Muscle layer of duodenum (tissue), 2 donors: ENCODE results near the gene ABAT.
"Not testable (repeated sequence)": the region's sequence is repeated elsewhere in the genome, so short reads cannot be mapped to it uniquely, and the experiment has no call there.

Experiments used
- H3K27ac ChIP-seq: one replicate; pipeline ENCODE4 v1.7.0; 2013; ENCODE audit warnings: mild to moderate bottlenecking, low read length
- H3K27me3 ChIP-seq: one replicate; pipeline ENCODE4 v1.7.0; 2013; ENCODE audit warnings: low read depth, mild to moderate bottlenecking, control low read depth, low read length
- H3K36me3 ChIP-seq, 2 donors: one replicate each; pipeline ENCODE4 v1.7.0; 2013; ENCODE audit warnings: low read length in 2 of 2, control low read depth in 1 of 2, mild to moderate bottlenecking in 1 of 2; ENCODE audit not compliant: insufficient read depth in 2 of 2, control insufficient read depth in 1 of 2
- H3K4me1 ChIP-seq, 2 donors: one replicate each; pipeline ENCODE4 v1.7.0; 2013; ENCODE audit warnings: low read length in 2 of 2, mild to moderate bottlenecking in 2 of 2, control low read depth in 1 of 2, moderate library complexity in 1 of 2; ENCODE audit not compliant: insufficient read depth in 2 of 2, control insufficient read depth in 1 of 2
- H3K4me3 ChIP-seq, 2 donors: one replicate each; pipeline ENCODE4 v1.7.0; 2013; ENCODE audit warnings: low read length in 2 of 2, low read depth in 1 of 2, mild to moderate bottlenecking in 1 of 2
- H3K9me3 ChIP-seq, 2 donors: one replicate each; pipeline ENCODE4 v1.7.0; 2013; ENCODE audit warnings: low read length in 2 of 2, control low read depth in 1 of 2, mild to moderate bottlenecking in 1 of 2; ENCODE audit not compliant: control insufficient read depth in 1 of 2
- donor health status: healthy.

ABAT gene

DNA sequence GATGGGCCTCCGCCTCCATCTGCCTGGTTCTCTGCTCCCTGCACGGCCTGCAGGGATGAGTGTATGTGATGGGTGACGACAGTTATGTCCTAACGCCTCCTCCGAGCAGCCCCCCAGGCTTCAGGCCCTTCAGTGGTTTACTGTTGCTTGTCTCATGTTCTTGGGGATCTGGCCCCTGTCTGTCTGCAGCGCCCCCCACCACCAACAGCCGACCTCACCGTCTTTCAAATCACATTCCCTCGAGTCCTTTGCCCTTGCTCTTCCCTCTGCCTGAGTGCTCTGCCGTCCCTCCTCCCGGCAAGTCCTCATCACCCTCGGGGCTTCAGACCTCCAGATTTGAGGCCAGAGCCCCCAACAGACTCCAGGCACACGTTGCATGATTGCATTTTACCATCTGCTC lies 34.7 kb upstream of the ABAT start:
- no peaks in the 10 kb centered on the region for H3K4me1 ChIP-seq
- H3K9me3 ChIP-seq = no peaks in the 10 kb centered on the region
- H3K4me3 ChIP-seq = no peak overlapping the region
- H3K27me3 ChIP-seq = no peaks in the 10 kb centered on the region
- peaks cover 64 to 78% of the 10 kb centered on the region in 2 donors for H3K36me3 ChIP-seq
- H3K27ac ChIP-seq = no peak overlapping the region

DNA sequence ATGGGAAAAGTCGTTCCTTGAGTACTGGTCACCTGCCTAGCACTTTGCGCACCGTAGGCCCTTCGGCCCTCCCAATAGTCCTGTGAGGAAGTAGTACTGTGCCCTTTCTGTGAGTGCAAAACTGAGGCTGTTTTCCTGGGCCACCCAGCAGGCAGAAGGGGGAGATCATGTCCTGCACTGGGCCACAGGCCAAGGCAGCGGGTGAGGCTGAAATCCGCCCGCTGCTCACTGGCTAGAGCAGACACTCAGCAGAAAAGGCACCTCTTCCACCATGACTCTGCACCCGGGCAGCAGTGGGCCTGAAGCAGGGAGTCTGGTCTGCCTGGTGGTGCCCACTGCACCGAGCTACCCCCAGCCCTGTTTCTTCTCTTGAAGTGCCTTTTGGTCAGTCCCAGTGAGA lies 32.7 kb upstream of the ABAT start:
- peaks cover 60 to 83% of the 10 kb centered on the region in 2 donors for H3K36me3 ChIP-seq
- H3K4me3 ChIP-seq = no peak overlapping the region
- no peak overlapping the region for H3K27ac ChIP-seq
- no peaks in the 10 kb centered on the region for H3K4me1 ChIP-seq
- no peaks in the 10 kb centered on the region for H3K9me3 ChIP-seq
- no peaks in the 10 kb centered on the region for H3K27me3 ChIP-seq

GRCh38 chr16:8642146-8642545 lies 32.3 kb upstream of the ABAT start:
- H3K4me3 ChIP-seq = no peak overlapping the region
- no peaks in the 10 kb centered on the region for H3K9me3 ChIP-seq
- no peaks in the 10 kb centered on the region for H3K27me3 ChIP-seq
- H3K27ac ChIP-seq = no peak overlapping the region
- H3K4me1 ChIP-seq = no peaks in the 10 kb centered on the region
- peaks cover 60 to 83% of the 10 kb centered on the region in 2 donors for H3K36me3 ChIP-seq

GRCh38 chr16:8644211-8645140 lies 29.9 kb upstream of the ABAT start:
- Histone ChIP-seq H3K4me1 (no peaks in the 10 kb centered on the region), H3K4me3 (no peak overlapping the region), H3K9me3 (no peaks in the 10 kb centered on the region), H3K27me3 (no peaks in the 10 kb centered on the region), H3K27ac (no peak overlapping the region), H3K36me3 (peaks cover 55 to 73% of the 10 kb centered on the region in 2 donors)

- H3K27ac ChIP-seq = no peak overlapping the region
- H3K4me3 ChIP-seq = no peak overlapping the region
- H3K9me3 ChIP-seq = no peaks in the 10 kb centered on the region
- peaks cover 50 to 67% of the 10 kb centered on the region in 2 donors for H3K36me3 ChIP-seq
- no peaks in the 10 kb centered on the region for H3K27me3 ChIP-seq
- no peaks in the 10 kb centered on the region for H3K4me1 ChIP-seq
These were observed 29.3 kb upstream of the ABAT start for GRCh38 chr16:8645141-8645521.

DNA sequence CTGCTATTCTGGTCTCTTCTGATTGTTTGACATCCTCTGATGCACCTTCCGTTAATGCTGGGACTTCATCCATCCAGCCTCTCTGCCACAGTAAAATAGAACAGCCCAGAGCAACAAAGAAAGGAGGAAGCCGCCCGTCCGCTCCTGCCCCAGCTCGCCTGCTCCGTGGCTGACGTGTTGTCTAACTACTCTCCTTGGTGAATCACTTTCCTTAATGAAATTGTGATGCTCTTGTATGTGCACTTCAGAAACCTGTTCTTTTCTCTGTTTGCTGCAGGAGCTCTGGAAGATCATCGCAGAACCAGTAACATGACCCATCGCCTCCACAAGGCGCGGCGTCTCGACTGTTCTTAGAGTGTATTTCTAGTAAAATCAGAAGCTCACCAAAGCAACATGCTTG lies 28.6 kb upstream of the ABAT start:
- peaks cover 48 to 67% of the 10 kb centered on the region in 2 donors for H3K36me3 ChIP-seq
- no peak overlapping the region for H3K4me3 ChIP-seq
- no peaks in the 10 kb centered on the region for H3K4me1 ChIP-seq
- no peaks in the 10 kb centered on the region for H3K27me3 ChIP-seq
- H3K9me3 ChIP-seq = no peaks in the 10 kb centered on the region
- no peak overlapping the region for H3K27ac ChIP-seq

- no peaks in the 10 kb centered on the region for H3K4me1 ChIP-seq
- peaks cover 43 to 63% of the 10 kb centered on the region in 2 donors for H3K36me3 ChIP-seq
- H3K4me3 ChIP-seq = no peak overlapping the region
- H3K27ac ChIP-seq = no peak overlapping the region
- H3K27me3 ChIP-seq = no peaks in the 10 kb centered on the region
- H3K9me3 ChIP-seq = no peaks in the 10 kb centered on the region
These were observed 27.9 kb upstream of the ABAT start for GRCh38 chr16:8646326-8647053.

DNA sequence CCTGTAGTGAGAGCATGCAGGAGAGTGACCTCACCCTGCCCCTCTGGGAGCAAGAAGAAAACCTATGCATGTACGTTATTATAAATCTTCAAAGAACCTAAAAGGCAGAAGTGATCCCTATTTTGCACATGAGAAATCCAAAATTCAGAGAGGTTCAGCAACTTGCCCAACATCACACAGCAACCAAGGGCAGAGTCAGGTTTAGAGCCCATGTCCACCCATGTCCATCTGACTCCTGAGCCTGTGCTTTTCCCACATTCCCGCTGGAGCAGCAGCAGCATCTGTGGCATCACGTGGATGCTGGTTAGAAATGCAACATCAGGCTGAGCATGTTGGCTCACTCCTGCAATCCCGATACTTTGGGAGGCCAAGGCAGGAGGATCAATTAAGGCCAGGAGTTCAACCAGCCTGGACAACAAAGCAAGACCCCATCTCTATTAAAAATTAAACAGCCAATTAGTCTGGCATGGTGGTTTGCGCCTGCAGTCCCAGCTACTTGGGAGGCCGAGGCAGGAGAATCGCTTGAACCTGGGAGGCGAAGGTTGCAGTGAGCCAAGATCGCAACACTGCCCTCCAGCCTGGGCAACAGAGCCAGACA lies 26.6 kb upstream of the ABAT start:
- H3K27ac ChIP-seq = no peak overlapping the region
- no peak overlapping the region for H3K4me3 ChIP-seq
- peaks cover 30 to 50% of the 10 kb centered on the region in 2 donors for H3K36me3 ChIP-seq
- no peaks in the 10 kb centered on the region for H3K4me1 ChIP-seq
- no peaks in the 10 kb centered on the region for H3K27me3 ChIP-seq
- no peaks in the 10 kb centered on the region for H3K9me3 ChIP-seq

- no peak overlapping the region for H3K4me3 ChIP-seq
- H3K4me1 ChIP-seq = no peaks in the 10 kb centered on the region
- no peak overlapping the region for H3K27ac ChIP-seq
- no peaks in the 10 kb centered on the region for H3K27me3 ChIP-seq
- H3K9me3 ChIP-seq = no peaks in the 10 kb centered on the region
- H3K36me3 ChIP-seq = peaks cover 24 to 42% of the 10 kb centered on the region in 2 donors
These were observed 25.5 kb upstream of the ABAT start for GRCh38 chr16:8648877-8649276.

- H3K9me3 ChIP-seq = no peaks in the 10 kb centered on the region
- H3K27ac ChIP-seq = no peak overlapping the region
- no peak overlapping the region for H3K4me3 ChIP-seq
- no peaks in the 10 kb centered on the region for H3K27me3 ChIP-seq
- peaks cover 24 to 31% of the 10 kb centered on the region in 2 donors for H3K36me3 ChIP-seq
- H3K4me1 ChIP-seq = no peaks in the 10 kb centered on the region
These were observed 24.4 kb upstream of the ABAT start for GRCh38 chr16:8649829-8650554.

DNA sequence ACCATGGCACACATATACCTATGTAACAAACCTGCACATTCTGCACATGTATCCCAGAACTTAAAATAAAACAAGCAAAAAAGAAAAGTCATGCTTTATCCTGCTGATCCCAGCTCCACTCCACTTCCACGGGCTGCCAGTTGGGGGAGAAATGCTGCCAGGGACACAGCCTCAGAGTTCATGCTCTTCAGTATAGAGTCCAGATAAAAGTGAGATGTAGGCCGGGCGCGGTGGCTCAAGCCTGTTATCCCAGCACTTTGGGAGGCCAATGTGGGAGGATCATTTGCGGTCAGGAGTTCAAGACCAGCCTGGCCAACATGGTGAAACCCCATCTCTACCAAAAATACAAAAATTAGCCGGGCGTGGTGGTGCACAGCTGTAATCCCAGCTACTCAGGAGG lies 22.5 kb upstream of the ABAT start:
- not testable (repeated sequence) for H3K9me3 ChIP-seq, H3K4me1 ChIP-seq, H3K27me3 ChIP-seq, H3K4me3 ChIP-seq, H3K27ac ChIP-seq
- peaks cover 11 to 12% of the 10 kb centered on the region in 2 donors for H3K36me3 ChIP-seq
